Ascending aorta (tissue), 2 donors: ENCODE data around the gene TTLL8. TPM values are rescaled to one million over a fixed set of nuclear protein-coding genes. Genes with fewer than 3 reads are reported as not detected.

Experiments used
- DNase-seq, 2 donors: peaks; one replicate each; pipeline ENCODE4 v3.0.0-alpha.2; 2019; ENCODE audit warnings: low spot score in 2 of 2
- H3K27ac ChIP-seq, 2 donors: fragments of 200-600 bp; sonication (generic); one replicate each; pipeline ENCODE4 v1.5.1; 2016 to 2017; ENCODE audit warnings: mild to moderate bottlenecking in 1 of 2
- H3K27me3 ChIP-seq: fragments of 200-600 bp; sonication (generic); one replicate; pipeline ENCODE4 v1.5.1; 2017
- H3K36me3 ChIP-seq, 2 donors: fragments of 200-600 bp; sonication (generic); one replicate each; pipeline ENCODE4 v1.5.1; 2016
- H3K4me1 ChIP-seq, 2 donors: fragments of 200-600 bp; sonication (generic); one replicate each; pipeline ENCODE4 v1.5.1; 2016 to 2017; ENCODE audit warnings: mild to moderate bottlenecking in 1 of 2
- H3K4me3 ChIP-seq, 2 donors: fragments of 200-600 bp; sonication (generic); one replicate each; pipeline ENCODE4 v1.5.1; 2016 to 2017; ENCODE audit warnings: mild to moderate bottlenecking in 1 of 2
- H3K9me3 ChIP-seq, 2 donors: fragments of 200-600 bp; sonication (generic); one replicate each; pipeline ENCODE4 v1.5.1; 2016
- CTCF ChIP-seq, 3 experiments: fragments of 200-600 bp in 2 of 3; fragments of 450-650 bp in 1 of 3; sonication (generic) in 2 of 3; IDR thresholded peaks; one replicate each; pipeline ENCODE4 v1.5.1; 2016 to 2019; ENCODE audit warnings: antibody characterized with exemption in 3 of 3, mild to moderate bottlenecking in 1 of 3, moderate library complexity in 1 of 3
- intact Hi-C: fragments of 100-400 bp; cut with DNase I; formaldehyde crosslinking; loops from one replicate; pipeline ENCODE4 v1.15.1; 2023
- total RNA-seq: library from RNA; depleted of rRNA; stranded (reverse); fragments of >200 nt; gene quantifications from one replicate; pipeline ENCODE4 v1.1.0, GENCODE V29; 2016

TTLL8 gene
- total RNA-seq, 1 donor from 2014 or later = not detected

- Histone ChIP-seq H3K36me3 (no peaks in the 10 kb centered on the region), H3K27me3 (no peaks in the 10 kb centered on the region), H3K4me1 (no peaks in the 10 kb centered on the region), H3K9me3 (no peaks in the 10 kb centered on the region), H3K27ac (no peak overlapping the region), H3K4me3 (no peak overlapping the region)
- intact Hi-C loops = no loop called here
- DNase-seq = no peak
- no peak for TF ChIP-seq CTCF (IDR thresholded peaks at IDR 0.05)
Observed at GRCh38 chr22:50101870-50102565, 43.9 kb upstream of the TTLL8 start.

GRCh38 chr22:50098052-50098451 is 40.0 kb upstream of the TTLL8 start:
- no peak for TF ChIP-seq CTCF (IDR thresholded peaks at IDR 0.05)
- H3K36me3 ChIP-seq = no peaks in the 10 kb centered on the region
- H3K27ac ChIP-seq = no peak overlapping the region
- intact Hi-C loops = no loop called here
- H3K4me3 ChIP-seq = no peak overlapping the region
- H3K9me3 ChIP-seq = no peaks in the 10 kb centered on the region
- no peaks in the 10 kb centered on the region for H3K4me1 ChIP-seq
- no peak for DNase-seq
- H3K27me3 ChIP-seq = no peaks in the 10 kb centered on the region

GRCh38 chr22:50092342-50092741 is 34.2 kb upstream of the TTLL8 start:
- intact Hi-C loops = no loop called here
- H3K4me1 ChIP-seq = no peaks in the 10 kb centered on the region
- no peaks in the 10 kb centered on the region for H3K36me3 ChIP-seq
- H3K4me3 ChIP-seq = no peak overlapping the region
- H3K27ac ChIP-seq = no peak overlapping the region
- H3K9me3 ChIP-seq = no peaks in the 10 kb centered on the region
- no peak for TF ChIP-seq CTCF (IDR thresholded peaks at IDR 0.05)
- no peaks in the 10 kb centered on the region for H3K27me3 ChIP-seq
- no peak for DNase-seq

GRCh38 chr22:50091092-50091768 is 33.1 kb upstream of the TTLL8 start:
- Histone ChIP-seq H3K27ac (no peak overlapping the region), H3K4me1 (peaks cover 0 to 4% of the 10 kb centered on the region in 2 donors), H3K4me3 (no peak overlapping the region), H3K27me3 (no peaks in the 10 kb centered on the region), H3K9me3 (no peaks in the 10 kb centered on the region), H3K36me3 (no peaks in the 10 kb centered on the region)
- no peak for TF ChIP-seq CTCF (IDR thresholded peaks at IDR 0.05)
- DNase-seq = no peak
- intact Hi-C loops = no loop called here

GRCh38 chr22:50090412-50090714 is 32.3 kb upstream of the TTLL8 start:
- no peak for DNase-seq
- no peaks in the 10 kb centered on the region for H3K9me3 ChIP-seq
- no peak overlapping the region for H3K4me3 ChIP-seq
- H3K4me1 ChIP-seq = peaks cover 0 to 4% of the 10 kb centered on the region in 2 donors
- H3K27ac ChIP-seq = no peak overlapping the region
- H3K36me3 ChIP-seq = no peaks in the 10 kb centered on the region
- H3K27me3 ChIP-seq = no peaks in the 10 kb centered on the region
- TF ChIP-seq CTCF (IDR thresholded peaks at IDR 0.05) = no peak
- intact Hi-C loops = no loop called here
